Natural killer cell (primary cell): ENCODE results near the gene KNDC1. TPM values are rescaled to one million over a fixed set of nuclear protein-coding genes. Genes with fewer than 3 reads are reported as not detected.
A peak's percentile ranks its signal among the peaks of the same experiment; 100 is the strongest.

Experiments
- ATAC-seq, 3 donors: fragments of 150-1000 bp in 2 of 3; fragments of 200-7000 bp in 1 of 3; cut with Tn5 transposase; 1 replicate in 1 of 3; 2 replicates in 2 of 3; pipeline ENCODE4 v1.10.0; 2021; ENCODE audit warnings: mild to moderate bottlenecking in 2 of 3, moderate library complexity in 2 of 3
- DNase-seq, 2 donors: peaks; one replicate each; pipeline versions ENCODE4 v3.0.0 to v3.0.0-alpha.2; 2013 to 2021; ENCODE audit warnings: mixed read lengths in 1 of 2
- H3K27ac ChIP-seq: one replicate; pipeline ENCODE4 v1.5.1; 2013; ENCODE audit warnings: mild to moderate bottlenecking, low read length
- H3K27me3 ChIP-seq: one replicate; pipeline ENCODE4 v1.6.1; 2013; ENCODE audit warnings: low read length; ENCODE audit not compliant: control insufficient read depth, insufficient read depth
- H3K36me3 ChIP-seq: one replicate; pipeline ENCODE4 v1.6.1; 2013; ENCODE audit warnings: low read length; ENCODE audit not compliant: control insufficient read depth, insufficient read depth
- H3K4me1 ChIP-seq: one replicate; pipeline ENCODE4 v1.6.1; 2013; ENCODE audit warnings: low read length; ENCODE audit not compliant: control insufficient read depth, insufficient read depth
- H3K4me3 ChIP-seq: one replicate; pipeline ENCODE4 v1.5.1; 2013; ENCODE audit warnings: low read length
- H3K9me3 ChIP-seq: one replicate; pipeline ENCODE4 v1.6.1; 2013; ENCODE audit warnings: low read length; ENCODE audit not compliant: control insufficient read depth, insufficient read depth
- H3K27ac Mint-ChIP-seq, 2 donors: one replicate each; pipeline ENCODE4 v1.8.0; 2022; ENCODE audit warnings: mild to moderate bottlenecking in 2 of 2, mixed read lengths in 2 of 2, moderate library complexity in 1 of 2
- H3K27me3 Mint-ChIP-seq, 2 donors: one replicate each; pipeline ENCODE4 v1.8.0; 2022; ENCODE audit warnings: low read depth in 2 of 2, mixed read lengths in 2 of 2
- H3K36me3 Mint-ChIP-seq: one replicate; pipeline ENCODE4 v1.8.0; 2022; ENCODE audit warnings: mixed read lengths
- H3K4me1 Mint-ChIP-seq, 2 donors: one replicate each; pipeline ENCODE4 v1.8.0; 2022; ENCODE audit warnings: mixed read lengths in 2 of 2
- H3K4me3 Mint-ChIP-seq: one replicate; pipeline ENCODE4 v1.8.0; 2022; ENCODE audit warnings: mild to moderate bottlenecking, moderate library complexity, mixed read lengths
- H3K9me3 Mint-ChIP-seq, 2 donors: one replicate each; pipeline ENCODE4 v1.8.0; 2022; ENCODE audit warnings: mixed read lengths in 2 of 2
- CTCF ChIP-seq: fragments of 200-600 bp; IDR thresholded peaks from one replicate; pipeline ENCODE4 v1.8.0; 2022; ENCODE audit warnings: antibody characterized with exemption
- WGBS: methylation state at CpG from one replicate; pipeline ENCODE4 v1.1.7; 2013; ENCODE audit warnings: missing lambda C conversion rate; ENCODE audit not compliant: insufficient coverage; 5-methylcytosine and 5-hydroxymethylcytosine counted together
- intact Hi-C: fragments of 100-400 bp; cut with micrococcal nuclease; formaldehyde crosslinking; loops from one replicate; pipeline ENCODE4 v1.14.2; 2022
- total RNA-seq, 4 donors: library from RNA; stranded (reverse); fragments of 120-200 nt in 1 of 4; gene quantifications; one replicate each; pipeline versions ENCODE4 v1.2.3 to v1.2.4, GENCODE V29; 2013 to 2022

KNDC1 gene
- total RNA-seq, 3 donors from 2014 or later (not counting 1 experiment from before 2014, with no cell fraction given), result 2.1 to 5.9 TPM; not detected in 1

GRCh38 chr10:133164816-133165555 lies 5.0 kb downstream of the KNDC1 start:
- Histone ChIP-seq H3K27me3 (peaks cover 14% of the 10 kb centered on the region), H3K4me3 (no peak overlapping the region), H3K36me3 (no peaks in the 10 kb centered on the region), H3K9me3 (no peaks in the 10 kb centered on the region), H3K27ac (no peak overlapping the region), H3K4me1 (peaks cover 12% of the 10 kb centered on the region)
- H3K4me1 Mint-ChIP-seq, result no peaks in the 10 kb centered on the region
- no peaks in the 10 kb centered on the region for H3K9me3 Mint-ChIP-seq
- no peak overlapping the region for H3K27ac Mint-ChIP-seq
- H3K27me3 Mint-ChIP-seq, result peaks cover 5 to 12% of the 10 kb centered on the region in 2 donors
- H3K36me3 Mint-ChIP-seq, result no peaks in the 10 kb centered on the region
- WGBS, result 86% methylated on average over 26 of the region's 26 CpGs
- no peak for TF ChIP-seq CTCF
- H3K4me3 Mint-ChIP-seq, result no peak overlapping the region
- DNase-seq (peak in 1 of 2 donors; percentile 12), ATAC-seq (no peak)
- intact Hi-C loops, result no loop called here

- ATAC-seq, result no peak
- intact Hi-C loops, result no loop called here
- H3K36me3 Mint-ChIP-seq, result no peaks in the 10 kb centered on the region
- no peak for TF ChIP-seq CTCF
- H3K4me3 ChIP-seq, result no peak overlapping the region
- H3K36me3 ChIP-seq, result no peaks in the 10 kb centered on the region
- WGBS, result 94% methylated on average over 39 of the region's 40 CpGs
- H3K4me1 ChIP-seq, result peaks cover 7% of the 10 kb centered on the region
- peak in 1 of 2 donors; percentile 9 for DNase-seq
- H3K4me1 Mint-ChIP-seq, result no peaks in the 10 kb centered on the region
- H3K9me3 Mint-ChIP-seq, result no peaks in the 10 kb centered on the region
- H3K27ac ChIP-seq, result no peak overlapping the region
- peaks cover 11% of the 10 kb centered on the region for H3K27me3 ChIP-seq
- no peak overlapping the region for H3K27ac Mint-ChIP-seq
- H3K9me3 ChIP-seq, result no peaks in the 10 kb centered on the region
- H3K27me3 Mint-ChIP-seq, result peaks cover 5 to 12% of the 10 kb centered on the region in 2 donors
- no peak overlapping the region for H3K4me3 Mint-ChIP-seq
Observed at GRCh38 chr10:133165556-133166503, 5.8 kb downstream of the KNDC1 start.

- peaks cover 4% of the 10 kb centered on the region for H3K27me3 ChIP-seq
- no peak overlapping the region for H3K4me3 ChIP-seq
- H3K9me3 Mint-ChIP-seq, result no peaks in the 10 kb centered on the region
- 95% methylated on average over 11 of the region's 11 CpGs for WGBS
- H3K36me3 Mint-ChIP-seq, result no peaks in the 10 kb centered on the region
- TF ChIP-seq CTCF, result no peak
- peaks cover 5 to 12% of the 10 kb centered on the region in 2 donors for H3K27me3 Mint-ChIP-seq
- DNase-seq (no peak), ATAC-seq (no peak)
- no peak overlapping the region for H3K4me3 Mint-ChIP-seq
- intact Hi-C loops, result no loop called here
- H3K27ac ChIP-seq, result no peak overlapping the region
- no peaks in the 10 kb centered on the region for H3K4me1 Mint-ChIP-seq
- no peaks in the 10 kb centered on the region for H3K9me3 ChIP-seq
- no peaks in the 10 kb centered on the region for H3K36me3 ChIP-seq
- no peak overlapping the region for H3K27ac Mint-ChIP-seq
- H3K4me1 ChIP-seq, result peaks cover under 1% of the 10 kb centered on the region
Observed at GRCh38 chr10:133166504-133166827, 6.4 kb downstream of the KNDC1 start.
